ENCODE data around the gene THOC5.

Gene THOC5

DNA sequence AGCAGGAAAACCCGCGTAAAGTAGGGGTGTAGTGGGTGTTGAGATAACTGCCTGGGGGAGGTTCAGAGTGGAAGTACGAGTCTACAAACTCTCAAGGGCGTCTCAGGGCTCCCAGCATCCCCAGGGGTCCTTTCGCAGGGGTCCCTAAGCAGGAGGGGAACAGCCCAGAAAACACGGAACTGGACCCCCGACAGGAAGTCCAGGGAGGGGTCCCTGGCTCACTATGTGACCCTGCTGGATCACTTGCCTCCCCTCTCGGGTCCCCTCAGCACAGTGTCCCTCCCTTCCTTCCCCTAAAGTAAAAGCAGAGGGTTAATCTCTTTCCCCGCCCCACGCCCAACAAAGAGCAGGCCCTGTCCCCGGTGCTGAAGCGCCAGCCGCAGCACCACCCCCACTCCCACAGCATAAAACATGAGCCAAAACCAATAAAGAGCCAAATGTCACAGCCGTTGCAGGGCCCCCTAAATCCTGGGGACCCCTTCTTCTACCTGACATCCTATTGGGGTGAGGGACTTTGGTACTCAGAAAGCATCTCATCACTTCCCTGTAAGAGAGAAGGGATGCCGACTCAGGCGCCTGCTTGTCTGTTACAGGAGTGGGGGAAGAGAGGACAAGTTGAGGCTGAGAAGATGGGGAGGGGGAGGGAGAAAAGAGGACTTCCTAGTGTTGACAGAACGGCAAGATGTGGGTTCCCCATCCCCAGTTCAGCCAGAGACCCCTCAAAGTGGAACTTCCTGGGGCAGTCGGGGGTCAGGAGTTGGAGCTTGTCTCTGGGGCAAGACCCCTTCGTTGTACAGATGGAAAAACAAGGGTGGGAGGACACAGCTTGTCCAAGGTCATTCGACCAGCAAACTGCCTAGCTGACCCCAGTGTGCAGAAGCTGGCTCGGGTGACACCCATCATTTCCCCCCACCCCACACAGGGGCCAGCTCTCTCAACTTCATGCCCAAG, 75.0 kb downstream of the THOC5 start:
- TF ChIP-seq, protein P1, sequence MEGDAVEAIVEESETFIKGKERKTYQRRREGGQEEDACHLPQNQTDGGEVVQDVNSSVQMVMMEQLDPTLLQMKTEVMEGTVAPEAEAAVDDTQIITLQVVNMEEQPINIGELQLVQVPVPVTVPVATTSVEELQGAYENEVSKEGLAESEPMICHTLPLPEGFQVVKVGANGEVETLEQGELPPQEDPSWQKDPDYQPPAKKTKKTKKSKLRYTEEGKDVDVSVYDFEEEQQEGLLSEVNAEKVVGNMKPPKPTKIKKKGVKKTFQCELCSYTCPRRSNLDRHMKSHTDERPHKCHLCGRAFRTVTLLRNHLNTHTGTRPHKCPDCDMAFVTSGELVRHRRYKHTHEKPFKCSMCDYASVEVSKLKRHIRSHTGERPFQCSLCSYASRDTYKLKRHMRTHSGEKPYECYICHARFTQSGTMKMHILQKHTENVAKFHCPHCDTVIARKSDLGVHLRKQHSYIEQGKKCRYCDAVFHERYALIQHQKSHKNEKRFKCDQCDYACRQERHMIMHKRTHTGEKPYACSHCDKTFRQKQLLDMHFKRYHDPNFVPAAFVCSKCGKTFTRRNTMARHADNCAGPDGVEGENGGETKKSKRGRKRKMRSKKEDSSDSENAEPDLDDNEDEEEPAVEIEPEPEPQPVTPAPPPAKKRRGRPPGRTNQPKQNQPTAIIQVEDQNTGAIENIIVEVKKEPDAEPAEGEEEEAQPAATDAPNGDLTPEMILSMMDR (IDR thresholded peaks at IDR 0.05) = no peak

DNA sequence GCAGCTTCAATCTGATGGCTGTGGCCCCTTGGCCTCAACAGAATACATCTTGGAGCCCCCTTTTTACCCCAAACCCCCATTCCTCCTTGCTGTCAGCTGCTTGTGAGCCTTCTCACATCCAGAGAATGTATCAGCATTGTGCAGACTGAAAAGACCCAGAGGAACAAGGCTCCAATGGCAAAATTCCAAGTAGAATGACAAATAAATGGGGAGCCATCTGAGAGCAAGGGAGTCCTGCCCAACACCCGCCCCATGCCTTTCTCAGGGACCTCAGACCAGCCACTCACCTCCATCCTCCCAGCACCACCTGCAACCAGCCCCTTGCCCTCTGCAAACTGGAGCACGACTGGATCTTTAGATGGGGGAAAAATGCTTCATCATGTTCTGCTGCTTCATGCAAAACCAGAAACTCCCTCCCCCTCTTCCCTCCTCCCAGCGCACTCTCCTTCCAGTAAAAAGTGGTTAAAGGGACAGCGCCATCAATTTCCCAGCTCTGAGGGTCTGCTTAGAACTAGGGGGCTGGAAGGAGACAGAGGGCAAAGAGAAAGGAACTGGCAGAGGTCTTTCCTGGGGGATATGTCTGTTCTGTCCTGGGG, 75.7 kb downstream of the THOC5 start:
- TF ChIP-seq, protein P1 (IDR thresholded peaks at IDR 0.05) = no peak

DNA sequence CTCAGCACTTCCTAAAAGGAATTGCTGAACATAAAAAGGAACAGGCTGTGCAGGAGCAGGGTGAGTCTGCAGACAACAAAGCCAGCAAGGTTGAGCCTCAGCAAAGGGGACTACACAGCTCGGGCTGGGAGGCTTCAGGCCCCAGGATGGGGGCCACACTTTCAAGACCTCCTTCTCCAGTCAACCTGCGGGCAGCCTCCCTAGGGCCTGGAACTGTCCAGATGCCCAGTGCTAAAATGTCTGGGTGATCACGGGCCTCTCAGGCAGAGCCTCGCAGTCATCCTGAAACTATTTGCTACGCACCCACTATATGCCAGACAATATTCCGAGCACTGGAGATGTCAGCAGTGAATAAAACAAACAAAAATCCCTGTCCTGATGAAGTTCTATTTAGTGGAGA, 77.4 kb downstream of the THOC5 start:
- TF ChIP-seq, protein P1 (IDR thresholded peaks at IDR 0.05) = no peak

DNA sequence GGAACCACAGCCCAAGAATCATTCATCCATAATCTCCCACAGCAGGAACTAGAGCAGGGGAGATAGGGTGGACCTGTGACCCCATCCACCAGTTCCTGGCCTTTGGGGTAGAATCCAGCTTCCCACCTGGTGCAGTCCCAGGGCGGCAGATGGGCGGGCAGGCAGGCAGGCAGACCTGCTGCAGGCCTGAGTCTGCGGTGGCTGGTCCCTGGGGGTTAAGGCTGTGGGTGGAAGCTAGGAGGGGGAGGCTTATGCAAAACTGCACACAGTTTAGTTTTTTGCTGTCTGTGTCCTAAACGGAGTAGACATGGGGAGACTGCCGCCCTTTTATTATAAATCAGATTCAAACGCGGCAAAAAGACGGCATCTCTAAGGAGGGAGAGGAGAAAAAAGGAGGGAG, 78.0 kb downstream of the THOC5 start:
- TF ChIP-seq, protein P1 (IDR thresholded peaks at IDR 0.05) = no peak

DNA sequence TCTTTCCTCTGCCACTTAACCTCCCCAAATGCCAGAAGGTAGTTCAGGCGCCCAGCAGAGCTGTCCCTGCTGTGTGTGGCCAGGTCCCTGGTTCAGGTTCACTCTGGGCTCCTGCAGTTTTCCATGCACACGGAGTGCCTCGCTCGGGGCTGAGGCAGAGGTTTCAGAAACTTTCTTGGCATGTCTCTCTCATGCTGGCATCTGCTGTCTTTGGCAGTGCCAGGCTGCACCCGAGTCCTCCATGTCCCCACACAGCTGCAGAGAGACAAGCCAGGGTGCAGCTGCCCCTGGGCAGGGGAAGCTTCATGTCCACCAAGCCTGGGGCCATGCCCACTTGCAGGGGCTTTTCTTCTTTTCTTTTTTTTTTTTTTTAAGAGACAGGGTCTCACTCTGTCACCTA, 80.6 kb downstream of the THOC5 start:
- TF ChIP-seq, protein P1 (IDR thresholded peaks at IDR 0.05) = no peak

DNA sequence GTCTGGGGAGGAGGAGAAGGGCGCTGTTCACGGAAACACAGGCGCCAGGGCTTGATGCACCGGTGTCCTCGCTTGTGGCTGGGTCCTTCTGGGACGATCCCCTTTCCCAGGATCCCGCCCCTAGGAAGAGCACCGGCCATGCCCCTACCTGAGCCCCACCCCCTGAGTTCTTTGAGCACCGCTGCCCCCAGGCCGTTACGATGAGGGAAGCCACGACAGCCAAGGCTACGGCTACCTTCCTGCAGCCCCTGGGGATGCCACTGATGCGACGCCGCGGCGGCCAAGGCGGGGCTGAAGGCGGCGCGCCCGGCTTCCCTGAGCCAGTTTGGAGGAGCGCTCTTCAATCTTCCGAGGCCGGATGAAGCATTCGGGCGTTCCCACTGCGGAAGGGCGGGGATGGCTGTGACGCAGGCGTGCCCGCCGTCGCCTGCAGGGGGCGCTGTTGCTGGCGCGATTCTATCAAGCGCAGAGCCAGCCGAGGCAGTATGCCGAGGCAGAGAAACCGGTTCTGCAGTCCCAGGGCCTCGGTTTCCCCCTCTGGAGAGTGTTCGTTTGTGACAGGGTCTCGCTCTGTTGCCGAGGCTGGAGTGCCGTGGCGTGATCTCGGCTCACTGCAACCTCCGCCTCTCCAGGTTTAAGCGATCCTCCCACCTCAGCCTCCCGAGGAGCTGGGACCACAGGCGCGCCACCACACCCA, 83.2 kb downstream of the THOC5 start:
- TF ChIP-seq, protein P1 (IDR thresholded peaks at IDR 0.05) = peak; percentile 98

DNA sequence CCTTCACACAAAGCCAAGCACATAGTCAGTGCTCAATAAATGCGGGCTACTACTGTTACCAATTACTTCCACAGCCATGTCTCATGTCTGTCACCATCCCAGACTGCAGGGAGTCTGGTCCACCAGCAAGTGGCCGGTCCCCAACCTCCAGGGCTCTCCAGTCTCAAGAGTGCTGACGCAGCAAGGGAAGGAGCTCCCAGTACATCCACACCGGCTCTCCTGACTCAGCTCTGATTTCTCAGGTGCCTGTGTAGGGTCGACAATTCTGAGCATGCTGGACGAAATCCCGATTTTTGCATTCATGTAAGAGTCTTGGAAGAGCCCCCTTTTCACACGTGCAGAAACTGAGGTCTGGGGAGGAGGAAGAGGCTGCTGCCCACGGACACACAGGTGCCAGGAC, 83.8 kb downstream of the THOC5 start:
- TF ChIP-seq, protein P1 (IDR thresholded peaks at IDR 0.05) = no peak

Measured in LNCAP (cell line).